ENCODE results near the gene SNORC.

DNA sequence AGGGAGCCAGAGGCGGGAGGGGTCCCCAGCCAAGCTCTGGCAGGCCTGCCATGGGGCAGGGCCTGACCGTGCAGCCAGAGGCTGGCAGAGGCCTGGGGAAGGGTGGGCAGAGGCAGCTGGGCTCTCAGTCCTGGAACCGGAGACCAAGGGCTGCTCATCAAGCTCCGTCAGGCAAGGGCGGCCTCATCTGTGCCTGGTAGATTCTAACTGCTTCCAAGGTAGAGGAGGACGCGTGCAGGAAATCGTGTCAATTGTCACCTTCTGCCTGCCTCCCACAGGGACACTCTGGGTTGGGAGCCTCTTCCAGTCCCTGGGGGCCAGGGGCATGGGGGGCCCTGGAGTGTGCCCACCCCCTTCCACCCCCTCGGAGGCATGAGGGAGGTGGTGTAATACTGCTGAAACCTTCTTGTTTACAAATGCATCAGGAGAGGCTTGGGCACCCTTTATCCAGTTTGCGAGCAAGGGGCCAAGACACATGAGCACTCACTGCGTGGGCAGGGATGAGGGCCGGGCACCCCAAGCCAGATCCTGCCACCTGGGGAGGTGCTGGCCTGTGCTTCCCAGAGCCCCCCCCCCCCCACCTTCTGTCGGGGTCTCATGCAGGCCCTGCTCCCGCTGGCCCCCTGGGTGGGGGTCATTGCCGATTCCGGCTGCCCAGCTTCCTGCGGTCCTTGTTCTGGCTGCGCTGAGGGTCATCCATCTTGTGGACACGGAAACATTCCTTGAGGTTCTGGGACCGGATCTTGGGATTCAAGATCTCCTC is 9.0 kb downstream of the SNORC start:
- TF ChIP-seq, protein P1, sequence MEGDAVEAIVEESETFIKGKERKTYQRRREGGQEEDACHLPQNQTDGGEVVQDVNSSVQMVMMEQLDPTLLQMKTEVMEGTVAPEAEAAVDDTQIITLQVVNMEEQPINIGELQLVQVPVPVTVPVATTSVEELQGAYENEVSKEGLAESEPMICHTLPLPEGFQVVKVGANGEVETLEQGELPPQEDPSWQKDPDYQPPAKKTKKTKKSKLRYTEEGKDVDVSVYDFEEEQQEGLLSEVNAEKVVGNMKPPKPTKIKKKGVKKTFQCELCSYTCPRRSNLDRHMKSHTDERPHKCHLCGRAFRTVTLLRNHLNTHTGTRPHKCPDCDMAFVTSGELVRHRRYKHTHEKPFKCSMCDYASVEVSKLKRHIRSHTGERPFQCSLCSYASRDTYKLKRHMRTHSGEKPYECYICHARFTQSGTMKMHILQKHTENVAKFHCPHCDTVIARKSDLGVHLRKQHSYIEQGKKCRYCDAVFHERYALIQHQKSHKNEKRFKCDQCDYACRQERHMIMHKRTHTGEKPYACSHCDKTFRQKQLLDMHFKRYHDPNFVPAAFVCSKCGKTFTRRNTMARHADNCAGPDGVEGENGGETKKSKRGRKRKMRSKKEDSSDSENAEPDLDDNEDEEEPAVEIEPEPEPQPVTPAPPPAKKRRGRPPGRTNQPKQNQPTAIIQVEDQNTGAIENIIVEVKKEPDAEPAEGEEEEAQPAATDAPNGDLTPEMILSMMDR (IDR thresholded peaks at IDR 0.05) = no peak
- no peak for TF ChIP-seq POLR2A (IDR thresholded peaks at IDR 0.05)

Measured in body of pancreas (tissue), 4 donors.